A549 (cell line): Measurements from ENCODE around the gene HDC. TPM values are rescaled to one million over a fixed set of nuclear protein-coding genes. Genes with fewer than 3 reads are reported as not detected.
A peak's percentile ranks its signal among the peaks of the same experiment; 100 is the strongest.

Source experiments
- ATAC-seq, 2 experiments: fragments of 200-7000 bp in 1 of 2; fragments of >200 bp in 1 of 2; cut with Nextera tagmentation in 1 of 2; cut with Tn5 transposase in 1 of 2; 3 replicates each; pipeline versions ENCODE4 v1.8.0 to v1.9.1; 2018 to 2020; ENCODE audit warnings: mild to moderate bottlenecking in 1 of 2, moderate library complexity in 1 of 2
- CTCF ChIA-PET: fragments of 300-600 bp; sonication (Branson Sonifier 250); formaldehyde crosslinking; extraction: SDS; loops from one replicate; lab custom pipeline; 2021; ENCODE audit warnings: antibody characterized with exemption, inconsistent platforms; lab: Yijun Ruan, JAX
- POLR2A ChIA-PET: fragments of 350-600 bp; formaldehyde crosslinking; extraction: SDS; loops from one replicate; lab custom pipeline; 2021; ENCODE audit warnings: antibody characterized with exemption, inconsistent platforms; lab: Yijun Ruan, JAX
- DNase-seq, 2 experiments: peaks; one replicate each; pipeline versions ENCODE4 v3.0.0 to v3.0.0-alpha.2; 2011 to 2016; ENCODE audit warnings: low read depth in 1 of 2, low spot score in 1 of 2
- FAIRE-seq: peaks from 2 replicates; lab custom pipeline; 2011; peaks lifted over from hg19 to GRCh38; lab: Jason Lieb, UNC
- H3K27ac ChIP-seq, 2 experiments: fragments of >200 bp; sonication (Bioruptor Twin); formaldehyde crosslinking; 3 replicates each; pipeline ENCODE4 v1.5.1; 2016 to 2017
- H3K4me1 ChIP-seq: fragments of >200 bp; sonication (Bioruptor Twin); formaldehyde crosslinking; 3 replicates; pipeline ENCODE4 v1.6.1; 2016
- H3K4me2 ChIP-seq: fragments of >200 bp; sonication (Bioruptor Twin); formaldehyde crosslinking; 3 replicates; pipeline ENCODE4 v1.6.1; 2016
- H3K4me3 ChIP-seq: fragments of >200 bp; sonication (Bioruptor Twin); formaldehyde crosslinking; 3 replicates; pipeline ENCODE4 v1.5.1; 2016
- H3K9me3 ChIP-seq: fragments of >200 bp; sonication (Bioruptor Twin); formaldehyde crosslinking; 3 replicates; pipeline ENCODE4 v1.6.1; 2016
- CBX2 ChIP-seq: fragments of 200-600 bp; sonication (generic); IDR thresholded peaks from 2 replicates; pipeline ENCODE4 v1.6.1; 2016; ENCODE audit warnings: low read depth, mild to moderate bottlenecking, borderline replicate concordance
- CBX8 ChIP-seq: fragments of 200-600 bp; sonication (generic); IDR thresholded peaks from 2 replicates; pipeline ENCODE4 v1.6.1; 2016
- CEBPB ChIP-seq, 2 experiments: fragments of >200 bp in 1 of 2; sonication (Bioruptor Twin) in 1 of 2; formaldehyde crosslinking in 1 of 2; IDR thresholded peaks; 2 replicates each; pipeline ENCODE4 v1.6.1; 2012 to 2016
- EP300 ChIP-seq, 2 experiments: fragments of >200 bp; sonication (Bioruptor Twin); formaldehyde crosslinking; IDR thresholded peaks; 2 replicates in 1 of 2; 3 replicates in 1 of 2; pipeline ENCODE4 v1.6.1; 2016 to 2017
- FOSL2 ChIP-seq, 2 experiments: fragments of 450-650 bp in 1 of 2; fragments of >200 bp in 1 of 2; sonication (Bioruptor Twin) in 1 of 2; formaldehyde crosslinking; IDR thresholded peaks; 2 replicates each; pipeline versions ENCODE4 v1.5.0 to v1.6.1; 2016 to 2020; ENCODE audit warnings: mild to moderate bottlenecking in 1 of 2, moderate library complexity in 1 of 2
- GATA3 ChIP-seq: IDR thresholded peaks from 2 replicates; pipeline ENCODE4 v1.6.1; 2012; ENCODE audit warnings: borderline replicate concordance
- HDAC2 ChIP-seq: fragments of 200-600 bp; sonication (generic); IDR thresholded peaks from 2 replicates; pipeline ENCODE4 v1.6.1; 2016
- HOXB13 ChIP-seq: fragments of 250-450 bp; sonication (Bioruptor Pico); IDR thresholded peaks from 2 replicates; pipeline ENCODE4 v1.5.0; 2020; ENCODE audit warnings: low read depth, mild to moderate bottlenecking, moderate library complexity
- JUNB ChIP-seq: fragments of >200 bp; sonication (Bioruptor Twin); formaldehyde crosslinking; IDR thresholded peaks from 2 replicates; pipeline ENCODE4 v1.6.1; 2016
- KDM1A ChIP-seq: fragments of 200-600 bp; sonication (generic); IDR thresholded peaks from 2 replicates; pipeline ENCODE4 v1.6.1; 2016; ENCODE audit warnings: low read depth, mild to moderate bottlenecking
- MAFK ChIP-seq: fragments of 450-650 bp; IDR thresholded peaks from 2 replicates; pipeline ENCODE4 v1.6.1; 2014; ENCODE audit not compliant: partially characterized antibody
- NFE2L2 ChIP-seq: fragments of 150-350 bp; conservative IDR thresholded peaks from 2 replicates; pipeline ENCODE4 v1.6.1; 2014; ENCODE audit warnings: low read length
- NPAS2 ChIP-seq: fragments of 250-450 bp; sonication (Bioruptor Pico); IDR thresholded peaks from 2 replicates; pipeline ENCODE4 v1.8.0; 2022; ENCODE audit warnings: mild to moderate bottlenecking, moderate library complexity, borderline replicate concordance
- POLR2AphosphoS2 ChIP-seq: conservative IDR thresholded peaks from 2 replicates; pipeline ENCODE4 v1.6.1; 2012; ENCODE audit warnings: low read length, improper control_type of control experiment, inconsistent platforms
- RAD21 ChIP-seq, 2 experiments: fragments of >200 bp in 1 of 2; sonication (Bioruptor Twin) in 1 of 2; formaldehyde crosslinking in 1 of 2; IDR thresholded peaks in 1 of 2; conservative IDR thresholded peaks in 1 of 2; 2 replicates in 1 of 2; 3 replicates in 1 of 2; pipeline ENCODE4 v1.6.1; 2012 to 2018; ENCODE audit warnings: inconsistent platforms in 1 of 2
- RARB ChIP-seq: fragments of 250-450 bp; sonication (Bioruptor Pico); IDR thresholded peaks from 2 replicates; pipeline ENCODE4 v1.8.0; 2021; ENCODE audit warnings: mild to moderate bottlenecking, moderate library complexity
- RCOR1 ChIP-seq: fragments of 150-350 bp; IDR thresholded peaks from 2 replicates; pipeline ENCODE4 v1.6.1; 2014; ENCODE audit warnings: antibody characterized with exemption, low read length, low read depth
- SREBF2 ChIP-seq: fragments of 450-650 bp; IDR thresholded peaks from 2 replicates; pipeline ENCODE4 v1.6.1; 2014; ENCODE audit warnings: mild to moderate bottlenecking, moderate library complexity
- ZFP36 ChIP-seq: fragments of 450-650 bp; IDR thresholded peaks from 2 replicates; pipeline ENCODE4 v1.6.1; 2014; ENCODE audit warnings: borderline replicate concordance; ENCODE audit not compliant: partially characterized antibody
- ZNF302 ChIP-seq: fragments of 250-450 bp; sonication (Bioruptor Pico); IDR thresholded peaks from 2 replicates; pipeline ENCODE4 v1.9.0; 2021; ENCODE audit warnings: inconsistent platforms, mild to moderate bottlenecking, moderate library complexity
- ZSCAN20 ChIP-seq: fragments of 250-450 bp; sonication (Bioruptor Pico); IDR thresholded peaks from 2 replicates; pipeline ENCODE4 v1.8.0; 2022; ENCODE audit warnings: mild to moderate bottlenecking, moderate library complexity
- WGBS: methylation state at CpG from one replicate; pipeline ENCODE4 v1.1.6; 2017; ENCODE audit errors: missing lambda C conversion rate; 5-methylcytosine and 5-hydroxymethylcytosine counted together
- polyA plus RNA-seq, 4 experiments: library from polyadenylated mRNA; depleted of rRNA in 3 of 4; stranded (reverse); fragments of >200 nt; fragmentation: RNase III in 1 of 4; extraction: RNeasy Plus Mini Kit Qiagen cat#74134 plus additional on column Dnase treatment in 1 of 4; gene quantifications; 2 replicates in 3 of 4; 3 replicates in 1 of 4; pipeline ENCODE4 v1.2.3, GENCODE V29; 2011 to 2017
- TF ChIP-seq, protein P1 (sequence below): fragments of 250-450 bp; sonication (Bioruptor Pico); IDR thresholded peaks from 2 replicates; pipeline ENCODE4 v1.5.0; 2020; ENCODE audit warnings: low read depth, mild to moderate bottlenecking, moderate library complexity
- TF ChIP-seq, protein P2 (sequence below): fragments of 150-350 bp; IDR thresholded peaks from 2 replicates; pipeline ENCODE4 v1.6.1; 2014; ENCODE audit warnings: low read depth, mild to moderate bottlenecking, low read length
- TF ChIP-seq, protein P3 (sequence below): fragments of >200 bp; sonication (Bioruptor Twin); formaldehyde crosslinking; IDR thresholded peaks from 2 replicates; pipeline ENCODE4 v1.6.1; 2016

The HDC gene
- polyA plus RNA-seq, 2 of the 4 experiments (the other 2 are of a cell fraction), result 0.09 to 0.13 TPM

DNA sequence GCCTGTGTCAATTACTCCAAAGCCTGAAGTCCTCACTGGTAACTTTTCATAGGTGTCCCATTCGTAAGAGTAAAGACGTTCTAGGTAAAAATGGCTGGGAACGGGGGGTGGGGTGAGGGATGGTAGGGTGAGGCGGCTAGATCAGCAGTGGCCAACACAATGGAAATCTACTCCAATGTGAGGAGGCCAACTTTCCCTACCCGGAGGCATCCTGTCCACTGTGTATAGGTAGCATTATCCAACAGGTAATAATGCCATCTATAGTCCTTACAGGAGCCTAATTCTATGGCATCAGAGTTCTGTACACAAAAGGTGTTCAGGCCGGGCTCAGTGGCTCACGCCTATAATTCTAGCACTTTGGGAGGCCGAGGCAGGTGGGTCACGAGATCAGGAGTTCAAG is 29.1 kb downstream of the HDC start:
- Histone ChIP-seq H3K4me3 (no peak overlapping the region), H3K27ac (peak overlapping the region in 1 of 2 experiments; percentile 4; a peak in 3 of 6 replicates), H3K4me2 (no peak overlapping the region), H3K4me1 (peaks cover 23% of the 10 kb centered on the region), H3K9me3 (no peaks in the 10 kb centered on the region)
- no peak for FAIRE-seq
- DNase-seq, result no peak
- ATAC-seq, result no peak
- CTCF ChIA-PET, result interaction anchor here (0.6 kb wide), 1 partner anchor 84 kb away, joined by 4 read pairs; no protein-coding TSS in a partner anchor
- no peak for TF ChIP-seq SREBF2
- TF ChIP-seq RARB, result no peak
- TF ChIP-seq GATA3, result no peak
- no peak for TF ChIP-seq EP300 (IDR thresholded peaks at IDR 0.05)
- no peak for TF ChIP-seq HOXB13 (CRISPR knock-in tag)
- no peak for TF ChIP-seq ZFP36
- TF ChIP-seq ZNF302 (CRISPR knock-in tag), result no peak
- TF ChIP-seq CBX2, result no peak
- TF ChIP-seq CEBPB (IDR thresholded peaks at IDR 0.05), result no peak
- TF ChIP-seq CBX8, result no peak
- no peak for TF ChIP-seq ZSCAN20 (CRISPR knock-in tag)
- no peak for TF ChIP-seq JUNB
- no peak for TF ChIP-seq FOSL2 (IDR thresholded peaks at IDR 0.05)
- TF ChIP-seq FOSL2 (CRISPR knock-in tag; IDR thresholded peaks at IDR 0.05), result no peak
- no peak for TF ChIP-seq RCOR1
- TF ChIP-seq, protein P1, sequence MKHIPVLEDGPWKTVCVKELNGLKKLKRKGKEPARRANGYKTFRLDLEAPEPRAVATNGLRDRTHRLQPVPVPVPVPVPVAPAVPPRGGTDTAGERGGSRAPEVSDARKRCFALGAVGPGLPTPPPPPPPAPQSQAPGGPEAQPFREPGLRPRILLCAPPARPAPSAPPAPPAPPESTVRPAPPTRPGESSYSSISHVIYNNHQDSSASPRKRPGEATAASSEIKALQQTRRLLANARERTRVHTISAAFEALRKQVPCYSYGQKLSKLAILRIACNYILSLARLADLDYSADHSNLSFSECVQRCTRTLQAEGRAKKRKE (CRISPR knock-in tag), result no peak
- TF ChIP-seq, protein P2, sequence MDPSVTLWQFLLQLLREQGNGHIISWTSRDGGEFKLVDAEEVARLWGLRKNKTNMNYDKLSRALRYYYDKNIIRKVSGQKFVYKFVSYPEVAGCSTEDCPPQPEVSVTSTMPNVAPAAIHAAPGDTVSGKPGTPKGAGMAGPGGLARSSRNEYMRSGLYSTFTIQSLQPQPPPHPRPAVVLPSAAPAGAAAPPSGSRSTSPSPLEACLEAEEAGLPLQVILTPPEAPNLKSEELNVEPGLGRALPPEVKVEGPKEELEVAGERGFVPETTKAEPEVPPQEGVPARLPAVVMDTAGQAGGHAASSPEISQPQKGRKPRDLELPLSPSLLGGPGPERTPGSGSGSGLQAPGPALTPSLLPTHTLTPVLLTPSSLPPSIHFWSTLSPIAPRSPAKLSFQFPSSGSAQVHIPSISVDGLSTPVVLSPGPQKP, result no peak
- no peak for TF ChIP-seq RAD21 (conservative IDR thresholded peaks at IDR 0.05 in 1 of 2, IDR thresholded peaks at IDR 0.05 in 1 of 2)
- TF ChIP-seq, protein P3, sequence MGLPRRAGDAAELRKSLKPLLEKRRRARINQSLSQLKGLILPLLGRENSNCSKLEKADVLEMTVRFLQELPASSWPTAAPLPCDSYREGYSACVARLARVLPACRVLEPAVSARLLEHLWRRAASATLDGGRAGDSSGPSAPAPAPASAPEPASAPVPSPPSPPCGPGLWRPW, result no peak
- no peak for TF ChIP-seq HDAC2
- POLR2A ChIA-PET, result no interaction called here
- WGBS, result 94% methylated on average over 9 of the region's 9 CpGs

DNA sequence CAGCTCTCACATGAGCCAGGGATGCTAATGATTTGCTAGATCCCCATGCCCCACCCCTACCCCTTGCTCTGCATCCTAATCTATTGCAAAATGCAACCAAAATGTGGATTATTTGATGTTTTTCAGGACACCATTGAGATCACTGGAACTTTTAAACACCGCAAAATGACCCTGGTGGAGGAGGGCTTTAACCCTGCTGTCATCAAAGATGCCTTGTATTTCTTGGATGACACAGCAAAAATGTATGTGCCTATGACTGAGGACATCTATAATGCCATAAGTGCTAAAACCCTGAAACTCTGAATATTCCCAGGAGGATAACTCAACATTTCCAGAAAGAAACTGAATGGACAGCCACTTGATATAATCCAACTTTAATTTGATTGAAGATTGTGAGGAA is 29.7 kb downstream of the HDC start:
- peak overlapping the region; percentile 16 to 45; a peak in 4 of 6 replicates for H3K27ac ChIP-seq
- H3K4me3 ChIP-seq, result no peak overlapping the region
- WGBS, result 89% methylated on average over 1 of the region's 1 CpG
- no peaks in the 10 kb centered on the region for H3K9me3 ChIP-seq
- H3K4me1 ChIP-seq, result peaks cover 20% of the 10 kb centered on the region
- DNase-seq (no peak), FAIRE-seq (no peak), ATAC-seq (no peak)
- peak; percentile 91 for TF ChIP-seq MAFK
- TF ChIP-seq NPAS2 (CRISPR knock-in tag), result no peak
- TF ChIP-seq NFE2L2, result peak; percentile 86
- ChIA-PET CTCF (no interaction called here), POLR2A (no interaction called here)
- 0 out of 3 replicates have a peak overlapping the region, but pooled peaks have one; percentile 15 for H3K4me2 ChIP-seq

DNA sequence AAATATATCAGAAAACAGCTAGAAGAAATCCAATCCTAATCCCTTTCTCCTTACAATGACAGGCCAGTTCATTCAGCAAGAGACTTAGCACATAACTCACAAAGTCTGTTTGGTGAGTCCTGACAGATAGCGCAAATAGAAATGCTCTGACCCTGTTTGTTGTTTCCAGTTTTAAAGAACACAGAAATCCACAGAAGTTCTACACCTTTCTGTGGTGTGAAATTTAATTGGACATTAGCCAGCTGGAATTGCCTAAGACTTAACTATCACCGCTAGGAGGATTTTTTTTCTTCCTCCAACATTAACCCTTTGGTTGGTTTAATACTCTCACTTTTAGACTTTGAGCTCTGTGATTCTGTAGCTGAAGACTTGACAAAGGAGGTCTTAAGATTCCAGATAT is 30.8 kb downstream of the HDC start:
- WGBS, result 47% methylated on average over 2 of the region's 2 CpGs
- Histone ChIP-seq H3K4me2 (peak overlapping the region; percentile 8; the same call in 1 of the 3 replicates), H3K4me1 (peaks cover 20% of the 10 kb centered on the region), H3K9me3 (no peaks in the 10 kb centered on the region), H3K27ac (no peak overlapping the region; a peak in 1 of 6 replicates), H3K4me3 (no peak overlapping the region)
- DNase-seq (no peak), ATAC-seq (peak in 1 of 2 experiments; percentile 38; a peak in 2 of 6 replicates), FAIRE-seq (no peak)
- TF ChIP-seq HOXB13 (CRISPR knock-in tag) (no peak), GATA3 (no peak), KDM1A (no peak), ZNF302 (CRISPR knock-in tag) (no peak), CEBPB (IDR thresholded peaks at IDR 0.05) (peak; percentile 26 to 69; a peak in 2 of 4 replicates), POLR2AphosphoS2 (no peak)
- TF ChIP-seq, protein P2, result no peak
- POLR2A ChIA-PET, result no interaction called here
- CTCF ChIA-PET, result interaction anchor here (0.6 to 1.1 kb wide), 3 partner anchors 49 to 1458 kb away, joined by 3 read pairs; no protein-coding TSS in a partner anchor
